GM18507 (cell line): ENCODE results near the gene AICDA.

Source experiments
- DNase-seq: peaks from one replicate; pipeline ENCODE4 v3.0.0; 2011; ENCODE audit warnings: low read depth; ENCODE audit not compliant: insufficient read length; ENCODE audit errors: extremely low spot score
- FAIRE-seq: peaks from 2 replicates; lab custom pipeline; 2011; peaks lifted over from hg19 to GRCh38; lab: Jason Lieb, UNC

Gene AICDA

GRCh38 chr12:8563356-8563755, 49.3 kb downstream of the AICDA start:
- DNase-seq: no peak
- FAIRE-seq: no peak

GRCh38 chr12:8562310-8562709, 50.3 kb downstream of the AICDA start:
- DNase-seq: no peak
- no peak for FAIRE-seq

GRCh38 chr12:8561011-8561410, 51.6 kb downstream of the AICDA start:
- FAIRE-seq: no peak

GRCh38 chr12:8559676-8560075, 53.0 kb downstream of the AICDA start:
- FAIRE-seq: no peak
- DNase-seq: no peak

More at GRCh38 chr12:8561011-8561410, 51.6 kb downstream of the AICDA start:
- DNase-seq: no peak

- FAIRE-seq (no peak), DNase-seq (no peak)
Measured at GRCh38 chr12:8556531-8557097, 56.0 kb downstream of the AICDA start.

- no peak for DNase-seq
- no peak for FAIRE-seq
Measured at GRCh38 chr12:8554451-8555195, 58.0 kb downstream of the AICDA start.

- no peak for DNase-seq
- FAIRE-seq: peak; percentile 48
Measured at GRCh38 chr12:8553088-8553627, 59.5 kb downstream of the AICDA start.
